Endothelial cell of umbilical vein (primary cell): Measurements from ENCODE around the gene IQSEC3.
"Not testable (repeated sequence)": the region's sequence is repeated elsewhere in the genome, so short reads cannot be mapped to it uniquely, and the experiment has no call there.

Experiments
- CTCF ChIP-seq, 2 donors: IDR thresholded peaks; 1 replicate in 1 of 2; 2 replicates in 1 of 2; pipeline ENCODE4 v1.5.1; 2011; ENCODE audit warnings: low read length in 2 of 2, mild to moderate bottlenecking in 2 of 2, moderate library complexity in 2 of 2, control low read depth in 1 of 2, inconsistent platforms in 1 of 2, low read depth in 1 of 2; ENCODE audit not compliant: insufficient read depth in 1 of 2; ENCODE audit errors: extremely low read depth in 1 of 2
- MAX ChIP-seq: IDR thresholded peaks from 2 replicates; pipeline ENCODE4 v1.6.1; 2011; ENCODE audit not compliant: insufficient read depth, insufficient read length
- POLR2A ChIP-seq: IDR thresholded peaks from 2 replicates; pipeline ENCODE4 v1.6.1; 2012; ENCODE audit warnings: low read depth, mild to moderate bottlenecking, control low read depth, low read length
- POLR2AphosphoS5 ChIP-seq: IDR thresholded peaks from 2 replicates; pipeline ENCODE4 v1.6.1; 2012; ENCODE audit warnings: low read depth, mild to moderate bottlenecking, control low read depth, low read length, moderate library complexity; ENCODE audit not compliant: insufficient read depth

- not testable (repeated sequence) for TF ChIP-seq CTCF (IDR thresholded peaks at IDR 0.05; ENCODE audit: extremely low read depth in 1 of 2, insufficient read depth in 1 of 2, low read depth in 1 of 2, low read length in 2 of 2); POLR2AphosphoS5; POLR2A; MAX
These were observed 150.5 kb downstream of the IQSEC3 start for GRCh38 chr12:217029-217428.
